ENCODE results near the gene ELK3. TPM values are rescaled to one million over a fixed set of nuclear protein-coding genes. Genes with fewer than 3 reads are reported as not detected.

Gene ELK3
- total and polyA plus RNA-seq, 9 of the 15 experiments (the other 6 are each of a cell fraction or from before 2014, with no cell fraction given) = 1.5 to 5.5 (median 2.9) TPM

DNA sequence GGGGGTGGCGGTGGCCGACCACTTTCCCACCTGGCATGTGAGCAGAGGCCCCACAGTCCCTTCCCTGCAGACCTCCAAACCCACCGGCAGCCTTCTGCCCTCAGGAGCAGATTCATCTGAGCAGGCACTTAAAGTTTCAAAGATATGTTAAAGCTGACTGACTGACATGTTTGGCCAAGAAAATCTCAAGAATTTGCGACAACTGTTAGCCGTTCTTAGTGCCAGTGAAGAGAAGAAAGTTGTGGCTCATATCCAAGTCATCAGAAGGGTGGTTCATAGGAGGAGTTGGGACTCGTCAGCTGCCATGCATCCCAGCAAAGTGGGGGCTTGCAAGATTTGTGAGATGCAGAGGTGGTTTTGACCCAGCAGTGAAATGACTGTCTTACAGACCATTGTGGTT lies 27.2 kb downstream of the ELK3 start (continued):
- TF ChIP-seq MGA (IDR thresholded peaks at IDR 0.05) (no peak), ZNF589 (CRISPR knock-in tag; IDR thresholded peaks at IDR 0.05; ENCODE audit: low read depth) (no peak), FOXA3 (CRISPR knock-in tag; conservative IDR thresholded peaks at IDR 0.05 in 1 of 2, IDR thresholded peaks at IDR 0.05 in 1 of 2) (no peak), RBM34 (IDR thresholded peaks at IDR 0.05; ENCODE audit: borderline replicate concordance, insufficient read depth, low read length) (no peak), NR2C1 (IDR thresholded peaks at IDR 0.05) (no peak), NR2C1 (tag; IDR thresholded peaks at IDR 0.05) (no peak), CXXC5 (CRISPR knock-in tag; IDR thresholded peaks at IDR 0.05) (no peak), FOXM1 (IDR thresholded peaks at IDR 0.05; ENCODE audit: low read depth) (no peak), FOXM1 (CRISPR knock-in tag; IDR thresholded peaks at IDR 0.05; ENCODE audit: low read depth) (no peak), ZNF778 (CRISPR knock-in tag; IDR thresholded peaks at IDR 0.05) (no peak), PRMT5 (CRISPR knock-in tag; IDR thresholded peaks at IDR 0.05) (no peak), TOE1 (IDR thresholded peaks at IDR 0.05; ENCODE audit: borderline replicate concordance) (no peak), TOE1 (CRISPR knock-in tag; IDR thresholded peaks at IDR 0.05; ENCODE audit: borderline replicate concordance, low read depth) (no peak), MED1 (CRISPR knock-in tag; IDR thresholded peaks at IDR 0.05; ENCODE audit: borderline replicate concordance) (no peak)
- TF ChIP-seq, protein P1, sequence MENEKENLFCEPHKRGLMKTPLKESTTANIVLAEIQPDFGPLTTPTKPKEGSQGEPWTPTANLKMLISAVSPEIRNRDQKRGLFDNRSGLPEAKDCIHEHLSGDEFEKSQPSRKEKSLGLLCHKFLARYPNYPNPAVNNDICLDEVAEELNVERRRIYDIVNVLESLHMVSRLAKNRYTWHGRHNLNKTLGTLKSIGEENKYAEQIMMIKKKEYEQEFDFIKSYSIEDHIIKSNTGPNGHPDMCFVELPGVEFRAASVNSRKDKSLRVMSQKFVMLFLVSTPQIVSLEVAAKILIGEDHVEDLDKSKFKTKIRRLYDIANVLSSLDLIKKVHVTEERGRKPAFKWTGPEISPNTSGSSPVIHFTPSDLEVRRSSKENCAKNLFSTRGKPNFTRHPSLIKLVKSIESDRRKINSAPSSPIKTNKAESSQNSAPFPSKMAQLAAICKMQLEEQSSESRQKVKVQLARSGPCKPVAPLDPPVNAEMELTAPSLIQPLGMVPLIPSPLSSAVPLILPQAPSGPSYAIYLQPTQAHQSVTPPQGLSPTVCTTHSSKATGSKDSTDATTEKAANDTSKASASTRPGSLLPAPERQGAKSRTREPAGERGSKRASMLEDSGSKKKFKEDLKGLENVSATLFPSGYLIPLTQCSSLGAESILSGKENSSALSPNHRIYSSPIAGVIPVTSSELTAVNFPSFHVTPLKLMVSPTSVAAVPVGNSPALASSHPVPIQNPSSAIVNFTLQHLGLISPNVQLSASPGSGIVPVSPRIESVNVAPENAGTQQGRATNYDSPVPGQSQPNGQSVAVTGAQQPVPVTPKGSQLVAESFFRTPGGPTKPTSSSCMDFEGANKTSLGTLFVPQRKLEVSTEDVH (IDR thresholded peaks at IDR 0.05; ENCODE audit: low read depth, partially characterized antibody) = no peak
